Measurements from ENCODE around the gene ATP6AP1.

GRCh38 chrX:154383359-154384283, 44.9 kb upstream of the ATP6AP1 start:
- no peak for TF ChIP-seq REST (IDR thresholded peaks at IDR 0.05; ENCODE audit: insufficient read depth in 1 of 2, low read depth in 2 of 2, low read length in 1 of 2)
- TF ChIP-seq CTCF (IDR thresholded peaks at IDR 0.05), result no peak
- TF ChIP-seq SIN3A (IDR thresholded peaks at IDR 0.05; ENCODE audit: borderline replicate concordance, insufficient read depth, low read depth, low read length), result no peak
